Osteoblast (primary cell): Measurements from ENCODE around the gene SHISAL1. TPM values are rescaled to one million over a fixed set of nuclear protein-coding genes. Genes with fewer than 3 reads are reported as not detected.

ENCODE experiments used
- DNase-seq: peaks from one replicate; pipeline ENCODE4 v3.0.0; 2011; ENCODE audit warnings: low spot score, mixed read lengths; ENCODE audit not compliant: insufficient read length; ENCODE audit errors: missing footprints
- H2AFZ ChIP-seq: 2 replicates; pipeline ENCODE4 v1.6.0; 2011; ENCODE audit warnings: mild to moderate bottlenecking, low read length
- H3K27ac ChIP-seq: 2 replicates; pipeline ENCODE4 v1.5.1; 2011; ENCODE audit warnings: mild to moderate bottlenecking, low read depth, low read length, moderate library complexity
- H3K27me3 ChIP-seq: 2 replicates; pipeline ENCODE4 v1.6.0; 2012; ENCODE audit warnings: mild to moderate bottlenecking, control low read depth, inconsistent platforms, low read length, moderate library complexity; ENCODE audit not compliant: insufficient read depth
- H3K36me3 ChIP-seq: 2 replicates; pipeline ENCODE4 v1.5.1; 2011; ENCODE audit warnings: mild to moderate bottlenecking, low read length, control low read depth, moderate library complexity; ENCODE audit not compliant: insufficient read depth
- H3K4me1 ChIP-seq: 2 replicates; pipeline ENCODE4 v1.5.1; 2011; ENCODE audit warnings: mild to moderate bottlenecking, low read length, control low read depth, moderate library complexity; ENCODE audit not compliant: insufficient read depth
- H3K4me2 ChIP-seq: 2 replicates; pipeline ENCODE4 v1.6.0; 2011; ENCODE audit warnings: mild to moderate bottlenecking, low read length; ENCODE audit not compliant: insufficient read depth
- H3K4me3 ChIP-seq: fragments of 200-600 bp; sonication (generic); 3 replicates; pipeline ENCODE4 v1.5.1; 2012; ENCODE audit warnings: mild to moderate bottlenecking, low read length, inconsistent platforms; ENCODE audit not compliant: insufficient read depth
- H3K79me2 ChIP-seq: 2 replicates; pipeline ENCODE4 v1.6.0; 2012; ENCODE audit warnings: mild to moderate bottlenecking, low read length, control low read depth, inconsistent platforms; ENCODE audit not compliant: insufficient read depth
- H3K9me3 ChIP-seq: 2 replicates; pipeline ENCODE4 v1.5.1; 2011; ENCODE audit warnings: low read depth, low read length, control low read depth
- H4K20me1 ChIP-seq: 2 replicates; pipeline ENCODE4 v1.6.0; 2012; ENCODE audit warnings: mild to moderate bottlenecking, low read length, control low read depth; ENCODE audit not compliant: insufficient read depth
- total RNA-seq: library from RNA; depleted of rRNA; stranded (reverse); fragments of >200 nt; gene quantifications from 2 replicates; pipeline ENCODE4 v1.2.3, GENCODE V29; 2012
- TF ChIP-seq, protein P1 (sequence below): IDR thresholded peaks from 2 replicates; pipeline ENCODE4 v1.5.1; 2011; ENCODE audit warnings: mild to moderate bottlenecking, low read depth, low read length, moderate library complexity; ENCODE audit errors: extremely low read depth

SHISAL1 gene
- total RNA-seq, 1 donor: 52.5 TPM

GRCh38 chr22:44215287-44215686 is 97.5 kb downstream of the SHISAL1 start:
- H4K20me1 ChIP-seq: no peaks in the 10 kb centered on the region
- H3K4me2 ChIP-seq: no peak overlapping the region
- H3K4me1 ChIP-seq: peaks cover 21% of the 10 kb centered on the region
- no peak for DNase-seq
- H3K27me3 ChIP-seq: no peaks in the 10 kb centered on the region
- H2AFZ ChIP-seq: no peak overlapping the region
- no peaks in the 10 kb centered on the region for H3K9me3 ChIP-seq
- H3K27ac ChIP-seq: no peak overlapping the region
- TF ChIP-seq, protein P1, sequence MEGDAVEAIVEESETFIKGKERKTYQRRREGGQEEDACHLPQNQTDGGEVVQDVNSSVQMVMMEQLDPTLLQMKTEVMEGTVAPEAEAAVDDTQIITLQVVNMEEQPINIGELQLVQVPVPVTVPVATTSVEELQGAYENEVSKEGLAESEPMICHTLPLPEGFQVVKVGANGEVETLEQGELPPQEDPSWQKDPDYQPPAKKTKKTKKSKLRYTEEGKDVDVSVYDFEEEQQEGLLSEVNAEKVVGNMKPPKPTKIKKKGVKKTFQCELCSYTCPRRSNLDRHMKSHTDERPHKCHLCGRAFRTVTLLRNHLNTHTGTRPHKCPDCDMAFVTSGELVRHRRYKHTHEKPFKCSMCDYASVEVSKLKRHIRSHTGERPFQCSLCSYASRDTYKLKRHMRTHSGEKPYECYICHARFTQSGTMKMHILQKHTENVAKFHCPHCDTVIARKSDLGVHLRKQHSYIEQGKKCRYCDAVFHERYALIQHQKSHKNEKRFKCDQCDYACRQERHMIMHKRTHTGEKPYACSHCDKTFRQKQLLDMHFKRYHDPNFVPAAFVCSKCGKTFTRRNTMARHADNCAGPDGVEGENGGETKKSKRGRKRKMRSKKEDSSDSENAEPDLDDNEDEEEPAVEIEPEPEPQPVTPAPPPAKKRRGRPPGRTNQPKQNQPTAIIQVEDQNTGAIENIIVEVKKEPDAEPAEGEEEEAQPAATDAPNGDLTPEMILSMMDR: no peak
- H3K4me3 ChIP-seq: no peak overlapping the region
- no peaks in the 10 kb centered on the region for H3K79me2 ChIP-seq
- no peaks in the 10 kb centered on the region for H3K36me3 ChIP-seq

GRCh38 chr22:44214764-44215163 is 98.0 kb downstream of the SHISAL1 start:
- no peak overlapping the region for H3K4me3 ChIP-seq
- TF ChIP-seq, protein P1: no peak
- H4K20me1 ChIP-seq: no peaks in the 10 kb centered on the region
- no peak overlapping the region for H3K27ac ChIP-seq
- H3K4me2 ChIP-seq: no peak overlapping the region
- no peaks in the 10 kb centered on the region for H3K9me3 ChIP-seq
- H3K36me3 ChIP-seq: no peaks in the 10 kb centered on the region
- no peaks in the 10 kb centered on the region for H3K27me3 ChIP-seq
- peak; percentile 18 for DNase-seq
- peaks cover 21% of the 10 kb centered on the region for H3K4me1 ChIP-seq
- H3K79me2 ChIP-seq: no peaks in the 10 kb centered on the region
- H2AFZ ChIP-seq: no peak overlapping the region

GRCh38 chr22:44214187-44214586 is 98.6 kb downstream of the SHISAL1 start:
- Histone ChIP-seq H3K4me3 (no peak overlapping the region), H4K20me1 (no peaks in the 10 kb centered on the region), H3K36me3 (no peaks in the 10 kb centered on the region), H3K4me1 (peaks cover 21% of the 10 kb centered on the region), H3K79me2 (no peaks in the 10 kb centered on the region), H3K4me2 (no peak overlapping the region), H3K27ac (no peak overlapping the region), H2AFZ (no peak overlapping the region), H3K27me3 (no peaks in the 10 kb centered on the region), H3K9me3 (no peaks in the 10 kb centered on the region)
- TF ChIP-seq, protein P1: no peak
- DNase-seq: peak; percentile 39

DNA sequence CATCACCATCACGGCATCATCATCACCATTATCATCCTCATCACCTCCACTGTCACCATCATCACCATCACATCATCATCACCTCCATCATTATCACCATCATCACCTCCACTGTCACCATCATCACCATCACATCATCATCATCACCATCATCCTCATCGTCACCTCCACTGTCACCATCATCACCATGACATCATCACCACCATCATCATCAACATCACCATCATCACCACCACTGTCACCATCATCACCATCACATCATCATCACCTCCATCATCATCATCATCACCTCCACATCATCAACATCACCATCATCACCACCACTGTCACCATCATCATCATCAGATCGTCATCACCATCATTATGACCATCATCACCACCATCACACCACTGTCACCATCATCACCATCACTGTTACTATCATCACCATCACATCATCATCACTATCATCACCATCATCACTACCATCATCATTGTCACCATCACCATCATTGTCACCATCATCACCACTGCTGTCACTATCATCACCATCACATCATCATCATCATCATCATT is 99.2 kb downstream of the SHISAL1 start:
- no peak overlapping the region for H3K27ac ChIP-seq
- H3K27me3 ChIP-seq: no peaks in the 10 kb centered on the region
- H3K4me2 ChIP-seq: no peak overlapping the region
- TF ChIP-seq, protein P1: no peak
- no peaks in the 10 kb centered on the region for H3K36me3 ChIP-seq
- H4K20me1 ChIP-seq: no peaks in the 10 kb centered on the region
- H2AFZ ChIP-seq: no peak overlapping the region
- DNase-seq: no peak
- peaks cover 21% of the 10 kb centered on the region for H3K4me1 ChIP-seq
- no peak overlapping the region for H3K4me3 ChIP-seq
- H3K79me2 ChIP-seq: no peaks in the 10 kb centered on the region
- H3K9me3 ChIP-seq: no peaks in the 10 kb centered on the region
